HG02763 (cell line): Measurements from ENCODE around the gene CYB5A.
"Not testable (repeated sequence)": the region's sequence is repeated elsewhere in the genome, so short reads cannot be mapped to it uniquely, and the experiment has no call there.

Experiments used
- ATAC-seq: cut with Tn5 transposase; IDR thresholded peaks from one replicate; pipeline ENCODE4 v1.9.1; 2021; ENCODE audit warnings: mild to moderate bottlenecking, moderate library complexity; ENCODE audit not compliant: unreplicated experiment

CYB5A gene

DNA sequence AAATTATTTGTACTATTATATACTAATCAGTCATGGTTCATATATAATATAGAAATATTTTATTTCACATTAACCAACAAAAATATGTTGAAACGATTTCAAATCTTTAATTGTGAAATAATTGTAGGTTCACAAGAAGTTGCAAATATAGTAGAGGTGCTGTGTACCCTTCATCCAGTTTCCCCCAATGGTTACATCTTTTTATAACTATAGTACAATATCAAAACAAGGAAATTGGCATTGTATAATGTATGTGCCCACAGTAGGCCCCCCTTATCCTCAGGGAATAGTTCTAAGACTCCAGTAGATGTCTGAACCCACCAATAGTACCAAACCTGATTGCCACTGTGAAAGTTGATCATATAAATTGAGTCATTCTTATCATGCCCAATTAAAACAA lies 7.4 kb upstream of the CYB5A start:
- no peak for ATAC-seq

DNA sequence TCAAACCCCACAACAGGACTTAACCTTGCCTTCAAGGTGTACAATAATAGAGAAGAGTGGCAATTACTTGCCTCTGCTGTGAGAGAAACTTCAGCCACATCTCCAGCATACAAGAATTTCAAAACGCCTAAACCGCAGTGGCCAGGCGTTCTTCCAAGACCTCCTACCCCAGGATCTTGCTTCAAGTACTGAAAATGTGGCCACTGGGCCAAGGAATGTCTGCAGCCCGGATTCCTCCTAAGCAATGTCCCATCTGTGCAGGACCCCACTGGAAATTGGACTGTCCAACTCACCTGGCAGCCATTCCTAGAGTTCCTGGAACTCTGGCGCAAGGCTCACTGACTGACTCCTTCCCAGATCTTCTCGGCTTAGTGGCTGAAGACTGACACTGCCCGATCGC lies 2.8 kb upstream of the CYB5A start:
- no peak for ATAC-seq

DNA sequence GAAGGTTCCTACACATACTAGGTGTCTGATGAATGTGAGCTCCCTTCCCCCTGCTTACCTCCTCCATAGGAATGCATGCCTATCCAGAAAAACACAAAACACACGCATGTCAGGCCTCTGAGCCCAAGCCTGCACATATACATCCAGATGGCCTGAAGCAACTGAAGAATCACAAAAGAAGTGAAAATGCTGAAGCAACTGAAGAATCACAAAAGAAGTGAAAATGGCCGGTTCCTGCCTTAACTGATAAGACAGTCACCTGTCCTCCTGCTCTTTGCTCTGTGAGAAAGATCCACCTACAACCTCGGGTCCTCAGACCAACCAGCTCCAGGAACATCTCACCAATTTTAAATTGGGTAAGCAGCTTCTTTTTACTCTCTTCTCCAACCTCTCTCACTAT lies 1.2 kb upstream of the CYB5A start:
- not testable (repeated sequence) for ATAC-seq

DNA sequence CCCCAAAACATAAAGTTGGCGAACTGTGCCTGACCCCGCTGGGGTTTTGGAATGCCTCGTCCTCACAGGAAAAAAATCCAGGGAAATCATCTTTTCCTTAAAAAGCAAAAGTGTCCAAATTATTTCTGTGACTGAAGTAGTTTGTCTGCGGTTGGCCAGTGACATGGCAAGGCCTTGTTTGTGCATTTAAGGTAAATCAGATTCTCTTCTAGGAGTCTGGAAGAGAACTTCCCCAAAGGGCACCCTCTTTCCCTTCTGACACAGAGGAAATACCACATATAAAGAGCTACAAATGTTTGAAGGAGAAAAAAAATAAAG lies 737 bp upstream of the CYB5A start:
- ATAC-seq: no peak

DNA sequence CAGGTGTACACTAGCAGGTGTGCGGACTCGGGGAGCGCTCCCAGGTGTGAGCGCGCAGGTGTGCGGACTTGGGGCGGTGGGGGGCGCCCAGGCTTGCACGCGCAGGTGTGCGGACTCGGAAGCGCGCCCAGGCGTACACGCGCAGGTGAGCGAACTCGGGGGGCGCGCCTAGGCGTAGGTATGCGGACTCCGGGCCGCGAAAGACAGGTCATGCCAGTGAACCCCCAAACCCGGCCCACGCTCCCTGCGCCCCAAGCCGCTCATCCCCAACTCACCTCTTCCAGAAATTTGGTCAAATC lies 342 bp downstream of the CYB5A start:
- no peak for ATAC-seq

DNA sequence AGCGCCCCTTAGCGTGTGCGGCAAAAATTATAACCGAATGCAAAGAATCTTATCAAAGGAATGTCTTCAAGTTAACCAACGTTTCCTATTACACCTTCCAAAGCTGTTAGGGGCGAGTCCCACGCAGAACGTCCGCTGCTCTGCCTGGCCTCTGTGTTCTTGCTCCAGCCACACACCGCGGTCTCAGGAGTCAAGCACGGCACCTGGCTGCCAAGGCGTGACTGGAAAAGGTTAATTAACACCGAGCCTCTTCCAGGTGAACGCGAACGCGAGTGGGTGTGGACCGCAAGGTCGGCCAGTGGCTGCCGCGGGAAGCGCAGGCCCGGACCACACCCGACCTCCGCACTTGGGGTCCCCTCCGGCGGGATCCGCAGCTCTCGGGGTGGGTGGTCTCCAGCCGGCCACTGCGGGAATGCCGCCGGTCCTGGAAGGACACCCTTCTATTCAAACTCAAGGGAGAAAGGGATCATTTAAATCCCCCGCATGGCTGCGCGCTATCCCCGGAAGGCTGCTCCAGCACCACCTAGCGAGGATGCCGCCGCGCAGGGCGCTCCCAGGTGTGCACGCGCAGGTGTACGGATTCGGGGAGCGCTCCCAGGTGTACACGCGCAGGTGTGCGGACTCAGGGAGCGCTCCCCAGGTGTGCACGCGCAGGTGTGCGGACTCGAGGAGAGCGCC lies 830 bp downstream of the CYB5A start:
- no peak for ATAC-seq

DNA sequence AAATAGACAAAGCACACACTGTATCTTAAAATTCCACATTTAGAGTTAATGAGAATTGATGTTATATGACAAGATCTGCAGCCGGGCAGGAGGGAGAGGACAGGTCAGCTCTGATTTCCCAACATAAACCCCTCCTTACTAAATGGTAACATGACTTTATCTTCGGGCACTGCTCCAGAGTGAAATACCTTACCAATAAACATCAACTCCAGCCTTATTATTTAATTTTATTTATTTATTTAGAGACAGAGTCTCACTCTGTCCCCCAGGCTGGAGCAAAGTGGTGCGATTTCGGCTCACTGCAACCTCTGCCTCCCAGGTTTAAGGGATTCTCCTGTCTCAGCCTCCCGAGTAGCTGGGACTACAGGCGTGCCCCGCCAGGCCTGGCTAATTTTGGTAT lies 1.7 kb downstream of the CYB5A start:
- no peak for ATAC-seq

DNA sequence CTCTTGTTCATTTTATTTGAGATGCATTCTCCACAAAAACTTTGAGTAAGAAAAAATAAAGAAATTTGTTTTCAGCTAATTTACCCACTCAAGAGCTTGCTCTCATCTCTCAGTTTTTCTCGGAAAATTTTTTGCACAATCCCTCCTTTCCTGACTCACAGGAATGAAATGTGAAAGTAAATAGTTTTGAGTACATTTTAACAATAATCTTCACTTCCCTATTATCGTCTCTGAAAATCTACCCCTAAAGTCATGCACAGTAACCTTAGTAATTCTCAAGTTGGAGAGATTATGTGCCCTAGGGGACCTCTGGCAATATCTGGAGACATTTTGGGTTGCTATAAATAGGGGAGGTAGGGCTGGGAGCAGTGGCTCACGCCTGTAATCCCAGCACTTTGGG lies 2.6 kb downstream of the CYB5A start:
- no peak for ATAC-seq

DNA sequence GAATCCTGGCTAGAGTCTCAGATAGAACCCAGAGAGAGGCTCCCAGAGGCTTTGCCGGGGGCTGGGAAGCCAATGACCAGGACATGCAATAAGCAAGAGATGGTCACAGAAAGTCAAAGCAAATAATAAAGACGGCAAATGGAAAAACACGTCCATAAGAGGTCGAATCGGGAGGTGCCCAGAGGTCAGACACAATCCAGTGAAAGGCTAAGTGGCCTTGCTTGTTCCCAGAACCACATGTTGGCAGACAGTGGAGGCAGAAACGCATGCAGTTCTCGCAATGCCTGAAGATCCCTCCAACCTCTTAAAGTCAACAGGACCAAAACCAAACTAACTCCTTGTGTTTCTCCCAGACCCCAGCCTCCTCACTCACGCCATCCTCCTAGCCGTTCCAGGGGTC lies 3.0 kb downstream of the CYB5A start:
- ATAC-seq: no peak

DNA sequence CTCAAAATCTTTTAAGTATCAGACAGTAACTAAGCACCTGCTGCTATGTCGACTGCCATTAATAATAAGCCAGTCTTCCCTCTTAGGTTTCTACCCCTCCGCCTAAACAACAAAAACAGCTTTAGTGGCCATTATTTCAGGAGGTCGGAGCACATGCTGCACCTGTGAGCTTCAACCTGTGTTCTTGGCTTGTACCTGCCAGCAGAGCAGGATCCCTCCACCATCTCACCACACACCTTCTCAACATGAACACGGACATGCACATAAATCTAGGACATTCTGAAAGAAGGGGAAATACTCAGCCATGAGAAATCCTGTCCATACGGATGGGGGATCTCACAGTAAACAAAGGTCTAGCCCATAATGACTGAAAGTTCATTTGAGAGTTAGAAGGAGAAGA lies 3.7 kb downstream of the CYB5A start:
- ATAC-seq: no peak

DNA sequence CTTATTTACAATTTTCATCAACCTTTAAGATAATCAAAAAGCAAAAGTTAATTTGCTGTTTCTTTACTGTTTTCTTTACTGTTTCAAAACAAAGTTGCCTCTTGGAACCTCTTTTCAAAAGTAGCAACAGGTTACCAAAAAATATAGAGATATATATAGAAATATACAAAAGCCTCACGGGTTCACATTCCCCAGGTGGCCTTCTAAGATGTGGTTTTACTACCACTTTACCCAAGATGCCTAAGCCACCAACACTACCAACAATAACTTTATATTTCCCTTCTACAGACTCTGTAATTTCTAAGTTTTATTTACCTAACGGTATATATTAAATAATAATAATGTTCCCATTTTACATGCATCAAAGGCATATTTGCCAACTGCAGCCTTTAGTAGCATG lies 4.9 kb downstream of the CYB5A start:
- ATAC-seq: no peak

DNA sequence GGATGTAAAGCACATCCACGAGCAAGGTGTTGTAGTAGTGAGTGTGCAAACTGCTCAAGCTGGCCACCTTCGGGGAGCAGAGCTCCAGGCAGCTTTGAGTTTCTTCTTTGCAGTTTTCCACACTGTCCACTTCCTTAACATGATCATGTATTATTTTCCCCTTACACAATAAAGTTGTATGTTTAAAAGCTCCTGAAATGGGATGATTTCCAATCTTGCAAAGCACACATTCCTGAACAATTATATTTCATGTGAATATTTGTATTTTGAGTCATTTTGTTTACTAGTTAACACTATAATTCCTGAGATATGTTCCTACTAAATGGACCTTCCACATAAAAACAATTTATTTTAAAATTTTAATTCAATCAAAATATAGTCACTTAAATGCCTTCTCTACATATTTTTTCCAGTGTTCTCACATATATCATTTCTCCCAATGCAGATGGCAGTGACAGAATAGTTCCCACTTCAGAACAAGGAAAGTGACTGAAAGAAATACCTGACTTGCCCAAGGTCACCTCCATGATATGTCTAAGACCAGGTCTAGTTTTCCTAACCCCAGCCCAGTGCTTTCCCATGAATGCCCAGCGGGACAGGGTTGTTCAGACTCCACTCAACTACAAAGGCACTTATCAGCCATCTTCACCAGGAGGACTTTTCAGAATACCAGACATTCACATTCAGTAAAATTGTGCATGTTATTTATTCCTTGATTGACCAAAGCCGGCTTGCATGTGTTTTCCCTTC lies 5.5 kb downstream of the CYB5A start:
- ATAC-seq: no peak

DNA sequence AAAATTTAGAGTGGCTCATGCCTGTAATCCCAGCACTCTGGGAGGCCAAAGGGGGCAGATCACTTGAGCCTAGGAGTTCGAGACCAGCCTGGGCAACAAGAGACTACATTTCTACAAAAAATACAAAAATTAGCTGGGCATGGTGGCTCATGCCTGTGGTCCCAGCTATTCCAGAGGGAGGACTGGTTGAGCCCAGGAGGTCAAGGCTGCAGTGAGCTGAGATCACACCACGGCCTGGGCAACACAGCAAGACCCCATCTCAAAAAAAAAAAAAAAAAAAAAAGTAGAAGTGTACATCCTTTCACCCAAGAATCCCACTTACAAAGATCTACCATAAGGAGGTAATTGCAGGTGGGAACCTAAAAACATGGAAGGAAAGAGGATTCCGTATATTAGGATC lies 6.2 kb downstream of the CYB5A start:
- ATAC-seq: not testable (repeated sequence)

DNA sequence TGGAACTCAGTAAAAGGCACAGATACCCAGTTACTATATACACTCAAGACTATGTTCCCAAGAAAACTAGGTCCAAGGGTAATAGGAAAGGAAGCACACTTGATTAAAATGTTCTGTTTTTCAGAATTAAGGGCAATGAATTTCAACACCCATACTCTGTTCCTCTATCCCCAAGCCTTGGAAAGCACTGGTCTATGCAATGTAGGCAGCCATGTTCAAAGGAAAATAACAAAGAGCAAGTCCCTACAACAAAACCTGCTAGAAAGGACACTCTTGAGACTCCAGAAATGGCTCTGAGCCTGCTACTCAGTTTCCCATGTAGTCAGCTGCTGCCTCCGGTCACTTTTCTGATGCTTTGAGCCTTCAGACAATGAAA lies 6.8 kb downstream of the CYB5A start:
- no peak for ATAC-seq

DNA sequence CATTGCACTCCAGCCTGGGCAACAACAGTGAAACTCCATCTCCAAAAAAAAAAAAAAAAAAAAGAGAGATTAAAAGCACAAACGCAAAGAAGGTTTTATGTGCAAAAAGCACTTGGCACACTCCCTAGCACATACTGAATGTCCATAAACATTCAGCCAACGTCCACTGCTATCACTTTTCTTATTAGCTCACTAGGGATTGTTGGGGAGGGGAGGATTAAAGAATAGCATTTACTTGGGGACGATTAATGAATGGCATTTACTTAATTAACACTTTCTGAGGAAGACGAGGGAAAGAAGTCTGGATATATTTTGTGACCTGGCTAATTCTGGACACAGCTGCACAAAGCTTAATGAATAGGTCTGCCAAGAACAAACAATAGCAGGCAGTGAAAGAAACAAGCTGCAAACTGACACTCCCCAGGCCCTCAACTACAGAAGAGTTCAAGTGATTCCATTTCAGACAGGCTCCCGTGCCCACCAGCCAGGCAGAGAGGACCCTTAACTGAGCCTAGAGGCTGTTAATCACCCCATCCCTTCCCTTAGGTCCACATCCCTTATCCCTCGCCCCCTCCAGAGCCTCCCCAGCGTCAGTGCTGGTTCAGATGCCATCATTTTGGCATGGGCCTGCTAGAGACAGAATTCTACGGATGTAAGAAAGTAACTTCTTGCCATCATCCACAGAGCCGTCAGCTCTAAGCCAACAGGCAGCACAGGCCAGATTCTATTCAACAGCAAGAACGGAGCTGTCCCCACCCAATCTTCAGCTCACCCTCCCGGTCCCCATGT lies 7.4 kb downstream of the CYB5A start:
- no peak for ATAC-seq

DNA sequence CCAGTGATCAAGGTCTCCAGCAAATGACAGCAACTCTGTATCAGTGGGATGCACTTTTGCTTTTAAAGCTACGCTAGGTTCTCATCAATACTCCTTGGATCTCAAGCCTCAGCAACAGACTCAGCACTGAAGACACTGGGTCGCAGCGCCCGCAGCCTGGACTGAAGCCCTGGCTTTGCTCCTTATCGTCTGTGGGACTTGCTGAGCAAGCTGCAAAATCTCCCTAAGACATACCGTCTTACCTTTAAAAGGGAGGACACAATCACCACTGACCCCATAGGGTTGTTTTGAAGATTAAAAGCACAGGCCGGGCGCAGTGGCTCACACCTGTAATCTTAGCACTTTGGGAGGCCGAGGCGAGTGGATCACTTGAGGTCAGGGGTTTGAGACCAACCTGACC lies 8.1 kb downstream of the CYB5A start:
- ATAC-seq: no peak

DNA sequence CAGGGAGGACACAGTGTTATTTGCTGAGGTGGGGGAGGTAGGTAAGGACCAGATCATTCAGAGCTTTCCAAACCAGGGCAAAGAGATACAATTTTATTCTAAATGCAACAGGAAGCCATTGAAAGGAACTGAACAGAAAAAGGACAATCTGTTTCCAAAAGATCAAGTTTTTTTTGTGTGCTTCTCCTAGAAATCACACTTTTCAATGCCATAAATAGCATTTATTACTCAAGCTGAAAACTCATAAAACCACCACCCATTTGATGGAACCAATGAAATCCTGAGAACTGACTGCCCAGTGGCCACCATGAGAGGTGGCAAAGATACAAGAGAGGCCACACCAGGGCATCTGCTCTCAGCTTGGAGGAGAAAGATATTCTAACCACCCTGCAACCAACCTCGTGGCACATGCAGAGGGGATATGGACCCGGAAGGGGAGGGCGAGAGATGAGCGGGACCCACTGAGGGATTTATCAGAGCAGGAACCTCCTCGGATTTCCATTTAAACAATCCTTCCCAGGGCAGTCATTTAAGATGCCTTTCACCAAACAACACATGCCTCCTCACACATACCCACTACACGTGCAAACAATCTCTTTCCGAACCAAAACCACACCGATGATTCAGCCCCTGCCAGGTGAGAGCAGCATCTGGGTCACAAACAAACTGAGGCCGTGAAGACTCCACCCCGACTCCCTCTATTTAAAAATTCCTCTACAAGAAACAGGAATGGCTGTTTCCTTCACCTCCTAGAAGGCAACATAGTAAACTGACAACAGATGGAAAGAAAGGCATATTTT lies 8.8 kb downstream of the CYB5A start:
- ATAC-seq: no peak

DNA sequence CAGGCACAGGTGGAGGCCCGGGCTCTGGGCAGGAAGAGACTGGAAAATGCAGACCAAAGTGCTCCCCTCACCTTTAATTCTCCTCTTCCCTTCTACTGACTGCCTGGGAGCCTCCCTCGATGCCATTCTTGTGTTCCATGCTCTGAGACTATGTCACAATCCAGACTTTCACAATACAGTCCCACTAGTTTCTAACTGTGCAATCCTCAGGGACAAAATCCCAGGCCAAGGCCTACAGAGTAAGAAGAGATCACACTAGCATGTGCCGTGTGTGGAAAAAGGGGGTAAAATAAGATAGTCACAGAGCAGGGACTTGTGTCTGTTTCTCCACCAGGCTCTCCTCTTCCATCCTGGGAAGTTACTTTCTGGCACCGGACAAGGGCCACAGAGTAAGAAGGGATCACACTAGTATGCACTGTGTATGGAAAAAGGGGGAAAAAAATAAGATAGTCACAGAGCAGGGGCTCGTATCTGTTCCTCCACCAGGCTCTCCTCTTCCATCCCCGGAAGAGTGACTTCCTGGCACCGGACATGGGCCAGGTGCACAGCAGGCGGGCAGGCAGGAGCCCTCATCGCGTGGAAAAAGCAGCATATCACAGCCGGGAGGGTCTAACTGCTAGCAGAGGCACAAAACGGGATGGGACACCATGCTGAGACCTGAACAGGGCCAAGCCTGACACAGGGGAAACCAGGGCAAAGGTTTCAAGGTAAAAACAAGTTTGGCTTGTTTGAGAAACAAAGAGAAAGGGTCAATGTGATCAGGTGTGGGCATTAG lies 9.6 kb downstream of the CYB5A start:
- no peak for ATAC-seq

DNA sequence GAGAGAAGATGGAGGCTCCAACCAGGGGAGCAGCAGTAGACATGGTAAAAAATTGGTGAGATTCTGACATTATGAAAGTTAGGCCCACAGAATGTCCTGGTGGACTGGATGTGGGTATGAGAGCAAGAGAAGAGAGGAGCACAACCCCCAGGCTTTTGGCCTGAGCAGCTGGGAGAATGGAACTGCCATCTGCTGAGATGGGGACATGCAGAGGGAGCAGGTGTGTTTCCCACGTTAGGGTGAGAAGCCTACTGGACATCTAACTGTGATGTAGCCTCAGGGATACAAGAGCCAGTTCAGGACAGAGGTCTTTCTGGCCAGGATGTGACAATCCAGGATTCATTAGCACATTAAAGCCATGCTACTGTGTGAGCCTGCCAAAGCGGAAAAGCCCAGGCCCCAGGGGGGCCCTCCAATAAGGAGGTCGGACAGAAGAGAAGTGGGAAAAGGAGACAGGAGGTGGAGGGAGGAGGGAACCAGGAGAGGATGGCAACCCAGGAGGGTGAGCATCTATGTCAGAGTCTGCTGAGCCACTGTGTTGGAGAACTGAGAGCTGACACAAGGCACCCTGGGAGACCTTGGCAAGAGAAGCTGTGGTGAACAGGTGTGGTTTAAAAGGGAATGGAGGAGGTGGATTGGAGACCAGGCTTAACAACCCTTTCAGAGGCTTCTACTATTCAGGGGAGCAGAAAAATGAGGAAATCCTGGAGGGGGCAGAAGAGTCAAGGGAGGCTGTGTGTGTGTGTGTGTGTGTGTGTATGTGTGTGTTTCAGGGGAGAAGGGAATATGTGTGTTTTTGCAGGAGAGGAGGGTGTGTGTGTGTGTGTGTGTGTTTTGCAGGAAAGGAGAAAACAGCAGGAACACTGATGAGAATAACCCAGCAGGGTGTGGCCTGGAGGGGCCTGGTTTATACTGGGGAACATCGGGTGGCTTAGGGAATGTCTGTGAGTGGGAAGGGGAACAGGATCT lies 10.5 kb downstream of the CYB5A start:
- ATAC-seq: no peak

DNA sequence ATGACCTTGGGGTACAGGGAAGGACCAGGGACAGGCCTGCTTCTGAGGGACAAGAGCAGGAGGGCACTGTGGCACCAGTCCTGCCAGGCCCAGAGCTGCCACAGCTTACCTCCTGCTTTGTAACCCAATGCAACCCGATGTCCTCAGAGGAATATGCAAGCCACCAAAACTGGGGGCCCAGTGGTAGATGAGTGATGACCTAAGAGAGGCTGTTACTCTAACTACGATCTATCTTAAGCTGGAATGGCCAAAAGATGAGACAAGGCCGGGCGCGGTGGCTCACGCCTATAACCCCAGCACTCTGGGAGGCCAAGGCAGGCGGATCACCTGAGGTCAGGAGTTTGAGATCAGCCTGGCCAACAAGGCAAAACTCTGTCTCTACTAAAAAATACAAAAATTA lies 12.8 kb downstream of the CYB5A start:
- no peak for ATAC-seq
